Gastrocnemius medialis (tissue), 4 donors: Measurements from ENCODE around the gene TNFAIP8.

Experiments used
- POLR2A ChIP-seq, 2 donors: fragments of 450-650 bp; IDR thresholded peaks; one replicate each; pipeline ENCODE4 v1.6.1; 2017; ENCODE audit warnings: antibody characterized with exemption in 2 of 2, mild to moderate bottlenecking in 2 of 2, moderate library complexity in 2 of 2
- TF ChIP-seq, protein P1 (sequence below), 5 experiments: fragments of 450-650 bp in 3 of 5; fragments of 200-600 bp in 2 of 5; sonication (generic) in 2 of 5; IDR thresholded peaks in 4 of 5; conservative IDR thresholded peaks in 1 of 5; 1 replicate in 4 of 5; 2 replicates in 1 of 5; pipeline ENCODE4 v1.5.1; 2016 to 2019; ENCODE audit warnings: antibody characterized with exemption in 5 of 5, mild to moderate bottlenecking in 3 of 5, moderate library complexity in 3 of 5

DNA sequence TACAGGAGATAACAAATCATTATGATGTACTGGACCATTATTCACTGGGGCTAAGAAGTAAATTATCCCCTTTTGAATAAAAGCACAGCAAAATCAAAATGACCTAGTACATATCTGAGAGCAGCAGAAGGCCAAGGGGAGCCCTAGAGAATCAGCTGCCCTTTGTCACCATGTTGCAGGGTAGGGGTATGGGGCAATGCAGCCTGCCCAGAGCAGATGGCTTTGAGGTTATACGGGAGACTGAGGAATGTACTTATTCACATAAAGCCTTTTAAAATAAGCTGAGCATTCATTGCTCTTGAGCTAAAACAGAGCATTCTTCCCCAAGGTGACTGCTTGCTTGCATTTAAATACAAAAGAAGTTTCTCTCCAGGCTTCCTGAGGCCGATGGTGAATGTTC is 2.6 kb upstream of the TNFAIP8 start:
- TF ChIP-seq, protein P1, sequence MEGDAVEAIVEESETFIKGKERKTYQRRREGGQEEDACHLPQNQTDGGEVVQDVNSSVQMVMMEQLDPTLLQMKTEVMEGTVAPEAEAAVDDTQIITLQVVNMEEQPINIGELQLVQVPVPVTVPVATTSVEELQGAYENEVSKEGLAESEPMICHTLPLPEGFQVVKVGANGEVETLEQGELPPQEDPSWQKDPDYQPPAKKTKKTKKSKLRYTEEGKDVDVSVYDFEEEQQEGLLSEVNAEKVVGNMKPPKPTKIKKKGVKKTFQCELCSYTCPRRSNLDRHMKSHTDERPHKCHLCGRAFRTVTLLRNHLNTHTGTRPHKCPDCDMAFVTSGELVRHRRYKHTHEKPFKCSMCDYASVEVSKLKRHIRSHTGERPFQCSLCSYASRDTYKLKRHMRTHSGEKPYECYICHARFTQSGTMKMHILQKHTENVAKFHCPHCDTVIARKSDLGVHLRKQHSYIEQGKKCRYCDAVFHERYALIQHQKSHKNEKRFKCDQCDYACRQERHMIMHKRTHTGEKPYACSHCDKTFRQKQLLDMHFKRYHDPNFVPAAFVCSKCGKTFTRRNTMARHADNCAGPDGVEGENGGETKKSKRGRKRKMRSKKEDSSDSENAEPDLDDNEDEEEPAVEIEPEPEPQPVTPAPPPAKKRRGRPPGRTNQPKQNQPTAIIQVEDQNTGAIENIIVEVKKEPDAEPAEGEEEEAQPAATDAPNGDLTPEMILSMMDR (IDR thresholded peaks at IDR 0.05 in 4 of 5, conservative IDR thresholded peaks at IDR 0.05 in 1 of 5) = no peak
- no peak for TF ChIP-seq POLR2A (IDR thresholded peaks at IDR 0.05)
